ENCODE results near the gene GALNT10.

The GALNT10 gene

GRCh38 chr5:154384480-154385235, 194.1 kb downstream of the GALNT10 start:
- no peak for DNase-seq (ENCODE audit: low spot score)
- TF ChIP-seq CTCF (conservative IDR thresholded peaks at IDR 0.05; ENCODE audit: low read depth) = no peak
- ChIA-PET POLR2A (ENCODE audit: low non-redundant PET) (no interaction called here), CTCF (no interaction called here)
- H3K27ac ChIP-seq = no peak overlapping the region

GRCh38 chr5:154385236-154385512, 194.6 kb downstream of the GALNT10 start:
- H3K27ac ChIP-seq = no peak overlapping the region
- CTCF ChIA-PET = no interaction called here
- no peak for TF ChIP-seq CTCF (conservative IDR thresholded peaks at IDR 0.05; ENCODE audit: low read depth)
- DNase-seq (ENCODE audit: low spot score) = no peak
- POLR2A ChIA-PET (ENCODE audit: low non-redundant PET) = no interaction called here

GRCh38 chr5:154386952-154387629, 196.6 kb downstream of the GALNT10 start:
- DNase-seq (ENCODE audit: low spot score) = no peak

GRCh38 chr5:154388842-154389241, 198.3 kb downstream of the GALNT10 start:
- ChIA-PET CTCF (no interaction called here), POLR2A (ENCODE audit: low non-redundant PET) (no interaction called here)
- H3K27ac ChIP-seq = no peak overlapping the region
- DNase-seq (ENCODE audit: low spot score) = no peak
- TF ChIP-seq CTCF (conservative IDR thresholded peaks at IDR 0.05; ENCODE audit: low read depth) = no peak

More at GRCh38 chr5:154386952-154387629, 196.6 kb downstream of the GALNT10 start:
- TF ChIP-seq CTCF (conservative IDR thresholded peaks at IDR 0.05; ENCODE audit: low read depth) = no peak
- ChIA-PET POLR2A (ENCODE audit: low non-redundant PET) (no interaction called here), CTCF (interaction anchor here (0.6 to 1.1 kb wide), 2 partner anchors 18 to 48 kb away, joined by 3 to 8 read pairs; no protein-coding TSS in a partner anchor)
- no peak overlapping the region for H3K27ac ChIP-seq

GRCh38 chr5:154390096-154390495, 199.6 kb downstream of the GALNT10 start:
- no peak overlapping the region for H3K27ac ChIP-seq
- CTCF ChIA-PET = no interaction called here
- no peak for TF ChIP-seq CTCF (conservative IDR thresholded peaks at IDR 0.05; ENCODE audit: low read depth)
- POLR2A ChIA-PET (ENCODE audit: low non-redundant PET) = no interaction called here
- no peak for DNase-seq (ENCODE audit: low spot score)

- TF ChIP-seq CTCF (conservative IDR thresholded peaks at IDR 0.05; ENCODE audit: low read depth) = no peak
- CTCF ChIA-PET = interaction anchor here (0.6 kb wide), 2 partner anchors 8 to 14 kb away, joined by 6 read pairs; no protein-coding TSS in a partner anchor
- POLR2A ChIA-PET (ENCODE audit: low non-redundant PET) = no interaction called here
- H3K27ac ChIP-seq = no peak overlapping the region; the same call in 1 of the 2 replicates
- no peak for DNase-seq (ENCODE audit: low spot score)
Observed at GRCh38 chr5:154390746-154391359, 200.3 kb downstream of the GALNT10 start.

Data from RWPE1 (cell line).